NCI-H187 treated with DMSO at 0.1 percent for 48 hours (cell line): Measurements from ENCODE around the gene HOMEZ.

Source experiments
- DNase-seq: peaks from one replicate; lab custom pipeline; 2025; lab: John Stamatoyannopoulos, UW

The HOMEZ gene

DNA sequence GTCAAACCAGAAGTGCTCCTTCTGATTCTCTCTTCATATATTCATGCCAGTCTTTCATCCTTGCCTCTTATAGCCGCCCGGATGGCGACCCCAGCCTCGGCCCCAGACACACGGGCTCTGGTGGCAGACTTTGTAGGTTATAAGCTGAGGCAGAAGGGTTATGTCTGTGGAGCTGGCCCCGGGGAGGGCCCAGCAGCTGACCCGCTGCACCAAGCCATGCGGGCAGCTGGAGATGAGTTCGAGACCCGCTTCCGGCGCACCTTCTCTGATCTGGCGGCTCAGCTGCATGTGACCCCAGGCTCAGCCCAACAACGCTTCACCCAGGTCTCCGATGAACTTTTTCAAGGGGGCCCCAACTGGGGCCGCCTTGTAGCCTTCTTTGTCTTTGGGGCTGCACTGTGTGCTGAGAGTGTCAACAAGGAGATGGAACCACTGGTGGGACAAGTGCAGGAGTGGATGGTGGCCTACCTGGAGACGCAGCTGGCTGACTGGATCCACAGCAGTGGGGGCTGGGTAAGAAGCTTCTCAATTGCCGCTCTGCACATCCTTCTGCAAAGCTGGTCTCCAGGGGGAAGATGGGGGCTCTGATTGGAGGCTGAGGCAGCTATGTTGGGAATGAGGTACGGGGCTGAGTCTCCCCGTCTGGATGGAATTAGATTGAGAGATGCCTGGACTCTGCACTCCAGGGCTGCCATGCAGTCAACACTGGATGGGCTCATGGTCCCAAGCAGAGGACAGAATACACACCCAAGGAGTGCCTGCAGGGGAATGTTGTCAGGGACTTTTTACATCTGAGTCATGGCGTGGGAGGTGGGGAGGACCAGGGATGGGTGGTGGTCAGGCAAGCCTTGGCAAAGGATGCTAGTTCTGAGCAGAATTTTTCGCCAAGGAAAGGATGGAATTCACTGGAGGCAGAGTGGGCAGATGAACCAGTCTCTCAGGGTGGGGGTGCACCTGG lies 22.0 kb upstream of the HOMEZ start:
- DNase-seq = no peak

DNA sequence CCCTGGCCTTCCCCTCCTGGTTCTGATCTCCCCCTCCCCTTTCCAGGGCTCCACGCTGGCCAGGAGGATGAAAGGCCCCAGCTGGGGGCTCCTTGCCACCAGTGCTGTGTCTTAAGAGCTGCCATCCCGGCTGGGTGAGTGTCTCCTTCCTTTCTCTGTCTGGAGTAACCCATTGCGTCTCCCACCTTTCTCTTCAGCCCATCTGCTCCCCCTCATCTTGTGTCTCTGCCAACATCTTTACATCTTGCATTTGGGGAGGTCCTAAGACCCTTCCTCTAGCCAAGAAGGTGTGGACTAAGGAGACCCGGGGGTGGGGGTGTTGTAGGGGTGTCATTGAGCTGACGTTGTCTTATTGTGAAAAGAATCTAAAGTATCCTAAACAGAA lies 21.2 kb upstream of the HOMEZ start:
- no peak for DNase-seq

DNA sequence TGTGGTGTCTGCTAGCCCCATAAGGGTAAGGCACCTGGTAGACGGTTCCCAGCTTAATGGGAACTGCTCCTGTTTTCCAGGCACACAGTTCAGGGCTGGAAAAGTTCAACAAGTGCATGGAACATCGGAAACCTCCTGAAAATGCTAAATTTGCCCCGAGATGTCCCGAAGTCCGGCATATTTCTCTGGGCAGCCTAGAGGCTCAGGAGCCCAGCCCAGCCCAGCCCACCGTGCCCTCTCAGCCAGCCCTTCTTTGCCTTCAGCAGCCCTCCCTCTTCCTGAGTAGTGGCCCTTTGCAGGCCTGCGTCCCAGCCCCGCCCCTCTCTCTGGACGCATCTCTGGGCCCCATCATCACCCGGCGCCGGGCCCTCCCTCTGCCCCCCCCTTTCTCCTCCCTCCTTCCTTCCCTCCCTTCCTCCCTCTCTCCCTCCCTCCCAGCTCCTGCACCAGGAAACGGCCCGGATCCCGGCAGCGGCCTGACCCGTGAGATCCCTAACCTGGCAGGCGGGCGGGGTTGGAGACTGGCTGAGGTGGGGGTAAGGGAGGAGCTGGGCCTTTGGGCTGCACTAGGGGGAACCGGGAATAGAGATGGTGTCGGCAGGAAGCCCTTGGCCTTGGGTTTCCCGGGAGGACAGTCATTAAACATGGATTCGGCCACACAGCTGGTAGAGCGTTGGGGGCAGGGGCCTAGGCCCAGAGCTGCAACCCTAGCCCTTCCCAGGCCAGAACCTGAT lies 20.6 kb upstream of the HOMEZ start, which contains the start of gene BCL2L2:
Gene BCL2L2, plus strand, starts transcription at position 422 of the 734 bp plus-strand sequence. CDS start 935 bp downstream, outside the sequence.
- DNase-seq = peak; percentile 80

DNA sequence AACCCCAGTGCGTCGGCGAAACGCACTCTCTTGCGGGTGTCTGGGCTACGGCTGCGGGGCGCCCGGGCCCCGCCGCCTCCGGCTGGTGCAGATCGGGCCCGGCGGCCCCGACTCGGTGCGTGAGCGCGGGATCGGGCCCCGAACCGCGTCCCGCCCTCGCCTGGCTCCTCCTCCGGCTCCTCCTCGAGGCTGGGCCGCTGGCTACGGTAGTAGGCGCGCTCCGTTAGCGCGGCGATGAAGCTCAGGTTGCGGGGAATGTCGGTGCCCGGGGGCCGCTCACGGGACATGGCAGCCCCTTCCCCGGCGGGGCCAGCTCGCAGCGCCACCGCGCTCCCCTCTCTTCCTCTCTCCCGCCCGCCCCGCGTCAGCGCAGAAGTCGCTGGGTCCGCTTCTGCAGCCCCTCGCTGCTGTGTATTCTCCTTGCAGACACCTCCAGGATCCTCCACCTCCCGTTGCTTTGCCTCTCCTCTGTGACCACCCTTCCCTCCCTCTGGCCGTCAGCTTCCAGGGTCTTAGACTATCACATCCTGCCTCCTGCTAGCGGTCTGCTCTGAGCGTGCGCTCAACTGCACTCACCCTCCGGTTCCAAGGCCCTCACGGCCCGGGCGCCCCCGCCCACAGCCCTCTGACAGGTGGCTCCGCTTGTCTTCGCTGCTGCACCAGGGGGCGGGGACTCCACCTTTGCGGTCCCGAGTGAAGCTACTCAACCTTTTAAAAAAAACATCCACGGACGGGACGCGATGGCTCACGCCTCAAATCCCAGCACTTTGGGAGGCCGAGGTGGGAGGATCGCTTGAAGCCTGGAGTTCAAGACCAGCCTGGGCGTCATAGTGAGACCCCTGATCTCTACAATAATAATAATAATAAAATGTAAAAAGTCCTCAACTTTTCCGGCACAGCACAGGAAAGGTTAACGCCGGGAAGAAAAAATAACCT lies 16.6 kb upstream of the HOMEZ start, which contains the start of gene PPP1R3E:
Gene PPP1R3E, minus strand, starts transcription at position 570 of the 936 bp plus-strand sequence. Its CDS starts 283 bp downstream, at position 287.
- DNase-seq = peak; percentile 56

DNA sequence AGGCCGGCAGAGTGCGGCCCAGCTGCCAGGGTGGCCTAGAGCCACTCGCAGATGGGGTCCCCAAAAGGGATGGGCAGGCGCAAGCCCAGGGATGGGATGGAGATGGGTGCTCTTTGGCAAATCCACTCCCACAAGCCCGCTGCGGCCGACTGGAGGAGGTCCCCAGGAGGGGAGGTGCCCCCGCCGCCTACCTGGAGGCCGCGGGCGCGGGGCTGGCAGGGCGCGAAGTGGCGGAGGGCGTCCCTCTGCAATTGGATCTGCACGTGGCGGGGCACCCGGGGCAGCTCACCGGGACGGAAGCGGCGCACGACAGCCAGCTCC lies 16.0 kb upstream of the HOMEZ start:
- no peak for DNase-seq

DNA sequence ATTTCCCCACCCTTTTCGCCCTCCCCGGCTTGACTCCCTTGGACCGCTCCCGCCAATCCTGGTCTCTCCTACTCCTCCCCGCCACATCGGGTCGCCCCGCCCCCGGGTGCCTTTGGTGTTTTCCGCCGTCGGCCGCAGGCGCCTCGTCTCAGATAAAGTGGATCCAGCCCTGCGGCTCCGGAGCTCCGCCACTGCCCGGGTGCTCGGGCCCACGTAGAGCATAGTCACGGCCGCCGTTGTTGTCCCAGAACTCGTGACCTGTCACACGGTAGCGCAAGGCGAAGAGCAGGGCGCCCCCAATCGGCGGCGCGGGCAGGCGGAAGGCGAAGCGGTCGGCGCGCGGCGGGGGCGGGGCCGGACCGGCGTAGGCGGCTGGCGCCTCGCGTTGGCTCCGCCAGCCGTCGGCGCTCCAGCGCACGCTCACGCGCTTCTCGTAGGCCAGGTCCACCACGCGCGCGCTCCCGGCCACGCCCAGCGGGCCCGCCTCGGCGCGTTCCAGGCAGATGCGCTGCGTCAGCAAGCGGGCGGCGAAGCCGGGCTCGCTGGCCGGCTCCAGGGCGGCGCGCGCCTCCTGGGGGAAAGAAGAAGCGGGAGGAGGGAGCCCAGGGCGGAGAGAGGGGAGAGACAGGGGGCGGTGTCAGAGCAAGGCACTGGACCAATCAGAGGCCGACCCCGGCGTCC lies 15.5 kb upstream of the HOMEZ start:
- DNase-seq = peak; percentile 92

DNA sequence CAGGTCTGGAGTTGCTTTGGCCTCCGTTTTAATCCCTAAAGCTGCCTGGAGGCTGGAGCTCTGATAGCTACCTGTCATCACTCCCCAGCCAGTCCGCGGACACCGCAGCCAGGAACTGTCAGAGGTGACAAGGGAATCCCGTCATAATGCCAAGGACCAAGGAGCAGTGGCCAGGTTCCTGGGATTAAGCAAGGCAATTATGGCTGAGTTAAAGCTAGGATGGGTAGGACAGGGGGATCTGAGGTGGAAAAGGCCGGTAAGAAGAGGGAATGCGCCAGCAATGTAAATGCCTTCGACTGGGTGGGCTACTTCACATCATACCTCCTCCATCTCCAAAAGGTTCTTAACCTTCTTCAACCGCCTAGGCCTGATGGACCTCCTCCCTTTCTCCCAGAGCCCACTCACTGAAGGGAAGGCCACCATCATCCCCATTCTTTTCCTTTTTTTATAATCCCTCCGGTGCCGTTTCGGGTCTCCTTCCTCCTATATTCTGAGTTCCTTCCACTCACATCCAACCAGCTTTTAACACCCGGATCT lies 14.8 kb upstream of the HOMEZ start:
- no peak for DNase-seq

DNA sequence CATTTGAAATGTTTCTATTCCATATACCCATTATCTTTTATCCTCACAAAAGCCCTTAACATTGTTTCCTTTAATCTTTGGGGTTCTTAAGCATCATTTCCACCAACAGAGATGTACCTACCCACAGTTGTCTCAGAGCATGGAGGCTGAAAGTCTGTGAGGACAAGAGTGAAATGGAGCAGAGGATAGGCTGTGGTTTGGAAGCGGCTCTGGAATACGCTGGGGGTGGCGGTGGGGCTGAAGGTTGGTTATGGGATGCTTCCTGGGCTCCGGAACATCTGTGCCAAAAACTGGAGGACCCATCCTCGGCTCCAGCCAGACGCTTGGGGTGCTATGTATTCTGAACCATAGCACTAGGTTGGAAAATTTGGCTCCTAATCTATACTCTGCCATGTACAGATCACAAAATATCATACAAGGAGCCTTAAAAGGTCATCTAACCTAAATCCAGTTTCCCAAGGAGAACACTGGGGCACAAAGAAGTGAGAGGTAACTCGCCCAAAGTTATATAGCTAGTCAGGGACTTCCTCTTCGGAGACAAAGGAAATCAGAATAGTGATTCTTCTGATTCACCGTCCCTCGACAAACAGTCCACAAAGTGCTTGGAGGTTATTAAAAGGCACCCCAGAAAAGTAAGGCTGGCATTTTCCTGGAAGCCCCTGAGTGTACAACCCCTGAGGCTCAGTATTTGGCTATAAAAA lies 14.2 kb upstream of the HOMEZ start:
- DNase-seq = no peak

DNA sequence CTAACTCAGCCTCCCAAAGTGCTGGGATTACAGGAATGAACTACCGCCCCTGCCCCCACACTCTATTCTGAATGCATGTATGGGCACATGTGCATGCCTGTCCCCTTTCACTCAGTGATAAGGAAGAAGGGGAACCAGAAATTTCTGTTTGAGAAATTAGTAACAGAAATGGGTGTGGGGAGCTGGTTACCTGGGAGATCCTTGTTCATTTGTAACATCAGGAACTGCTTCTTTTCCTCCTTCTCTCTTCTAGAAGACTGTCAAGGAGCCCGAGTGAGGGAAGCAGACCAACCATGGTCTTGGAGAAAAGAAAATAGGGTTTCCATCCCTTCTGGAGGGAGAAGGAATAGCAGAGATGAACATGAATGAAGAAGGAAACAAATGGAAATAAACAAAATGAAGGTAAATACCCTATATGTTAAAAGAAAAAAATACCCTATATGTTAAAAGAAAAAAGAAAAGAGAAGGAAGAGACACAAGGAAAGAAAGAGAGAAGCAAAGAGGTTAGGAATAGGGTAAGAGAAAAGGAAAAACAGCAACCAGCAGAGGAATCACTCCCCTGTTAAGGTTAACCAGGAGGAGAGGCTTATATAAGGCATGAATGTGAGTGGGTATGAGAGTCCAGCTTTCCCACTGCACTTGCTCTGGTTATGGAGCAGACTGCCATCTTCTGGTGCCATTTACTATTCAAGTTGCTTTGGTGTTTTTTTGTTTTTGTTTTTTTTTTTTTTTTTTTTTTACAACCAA lies 13.5 kb upstream of the HOMEZ start:
- no peak for DNase-seq

DNA sequence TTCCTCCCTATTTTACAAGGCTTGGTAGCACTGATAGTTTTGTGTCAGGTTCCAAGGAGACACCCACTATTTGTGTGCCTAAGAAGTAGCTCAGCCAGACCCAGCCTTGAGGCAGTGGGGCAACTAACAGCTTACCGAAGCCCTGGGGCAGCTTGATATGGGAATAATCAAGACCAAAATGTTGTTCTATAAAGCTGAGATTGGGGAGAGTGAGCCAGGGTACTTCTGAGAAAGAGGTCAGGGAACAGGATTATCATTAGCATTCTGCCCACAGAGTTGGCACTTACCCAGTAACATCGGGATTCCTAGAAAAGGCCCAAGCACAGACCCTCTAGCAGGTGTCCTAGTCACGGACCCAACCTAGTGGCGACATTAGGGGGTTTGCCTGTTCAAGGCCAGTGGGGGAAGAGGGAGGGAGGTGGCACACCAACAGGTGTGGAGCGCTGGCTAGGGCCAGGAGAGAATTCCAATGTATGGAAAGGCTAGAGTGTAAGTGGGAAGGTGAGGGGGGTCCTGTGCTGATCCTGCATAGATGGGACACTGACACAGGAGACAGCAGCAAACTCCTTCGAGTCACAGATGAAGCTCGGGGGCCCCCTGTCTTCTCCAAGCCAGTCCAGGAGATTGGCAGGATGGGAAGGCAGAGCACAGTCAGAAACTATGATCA lies 11.8 kb upstream of the HOMEZ start:
- no peak for DNase-seq

DNA sequence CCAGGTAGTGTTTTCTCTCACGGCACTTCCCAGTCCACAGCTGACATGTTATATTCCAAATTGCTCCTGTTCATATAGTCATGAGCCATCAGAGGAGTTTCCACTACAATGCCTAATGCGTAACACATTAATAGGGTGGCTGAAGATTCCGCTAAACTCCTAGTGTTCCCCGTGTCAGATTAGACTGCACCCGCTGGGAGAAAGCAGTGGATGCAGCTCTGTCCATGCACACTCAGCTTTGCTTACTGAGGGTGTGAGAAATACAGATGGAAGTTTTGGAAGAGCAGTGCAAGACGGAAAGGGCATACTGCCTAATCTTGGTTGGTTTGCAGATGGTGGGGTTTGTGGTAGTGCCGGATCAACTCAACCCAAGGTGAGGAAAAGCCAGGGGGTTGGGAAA lies 11.2 kb upstream of the HOMEZ start:
- no peak for DNase-seq

DNA sequence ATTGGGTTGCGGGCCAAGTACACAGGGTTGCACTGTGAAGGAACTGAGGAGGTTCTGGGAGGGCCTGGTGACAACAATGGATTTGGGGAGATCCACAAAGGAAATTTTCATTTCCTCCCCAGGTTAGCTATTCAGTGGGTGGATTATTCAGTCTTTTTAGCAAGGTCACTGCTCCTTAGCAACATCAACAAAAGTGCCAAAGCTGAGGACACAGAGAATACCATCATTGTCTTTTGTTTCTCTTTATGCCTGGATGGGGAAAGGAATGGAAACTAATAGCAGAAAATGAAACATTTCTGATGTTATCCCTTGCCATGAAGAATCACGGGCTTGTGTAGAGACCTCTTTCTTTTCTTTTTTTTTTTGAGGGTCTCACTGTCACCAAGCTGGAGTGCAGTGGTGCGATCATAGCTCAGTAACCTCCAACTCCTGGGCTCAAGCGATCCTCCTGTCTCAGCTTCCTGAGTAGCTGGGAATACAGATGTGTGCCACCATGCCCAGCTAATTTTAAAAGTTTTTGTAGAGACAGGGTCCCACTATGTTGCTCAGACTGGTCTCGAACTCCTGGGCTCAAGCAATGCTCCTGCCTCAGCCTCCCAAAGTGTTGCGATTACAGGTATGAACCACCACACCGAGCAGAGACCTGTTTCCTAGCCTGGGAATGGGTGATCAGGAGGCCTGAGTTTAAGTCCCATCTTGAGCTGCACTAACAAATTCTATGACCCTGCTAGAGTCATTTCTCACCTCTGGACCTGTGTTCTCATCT lies 10.3 kb upstream of the HOMEZ start:
- DNase-seq = no peak

DNA sequence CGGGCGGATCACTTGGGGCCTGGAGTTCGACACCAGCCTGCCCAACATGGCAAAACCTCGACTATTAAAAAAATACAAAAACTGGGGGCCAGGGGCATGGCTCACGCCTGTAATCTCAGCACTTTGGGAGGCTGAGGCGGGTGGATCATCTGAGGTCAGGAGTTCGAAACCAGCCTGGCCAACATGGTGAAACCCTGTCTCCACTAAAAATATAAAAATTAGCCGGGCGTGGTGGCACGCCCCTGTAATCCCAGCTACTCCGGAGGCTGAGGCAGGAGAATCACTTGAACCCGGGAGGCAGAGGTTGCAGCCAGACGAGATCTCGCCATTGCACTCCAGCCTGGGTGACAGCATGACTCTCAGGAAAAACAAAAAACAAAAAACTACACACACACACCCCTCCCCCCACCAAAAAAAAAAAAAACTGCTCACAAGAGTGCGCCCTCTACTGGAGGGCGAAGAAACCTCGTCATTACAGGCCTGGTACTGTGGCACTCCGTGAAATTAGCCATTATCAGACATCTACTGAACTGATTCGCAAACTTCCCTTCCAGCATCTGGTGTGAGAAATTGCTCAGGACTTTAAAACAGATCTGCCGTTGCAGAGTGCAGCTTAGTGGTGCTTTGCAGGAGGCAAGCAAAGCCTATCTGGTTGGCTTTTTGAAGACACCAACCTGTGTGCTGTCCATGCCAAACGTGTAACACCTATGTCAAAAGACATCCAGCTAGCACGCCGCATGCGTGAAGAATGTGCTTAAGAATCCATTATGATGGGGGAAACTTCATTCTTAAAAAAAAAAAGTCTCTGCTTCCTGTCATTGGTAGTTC lies 9.0 kb upstream of the HOMEZ start:
- no peak for DNase-seq

DNA sequence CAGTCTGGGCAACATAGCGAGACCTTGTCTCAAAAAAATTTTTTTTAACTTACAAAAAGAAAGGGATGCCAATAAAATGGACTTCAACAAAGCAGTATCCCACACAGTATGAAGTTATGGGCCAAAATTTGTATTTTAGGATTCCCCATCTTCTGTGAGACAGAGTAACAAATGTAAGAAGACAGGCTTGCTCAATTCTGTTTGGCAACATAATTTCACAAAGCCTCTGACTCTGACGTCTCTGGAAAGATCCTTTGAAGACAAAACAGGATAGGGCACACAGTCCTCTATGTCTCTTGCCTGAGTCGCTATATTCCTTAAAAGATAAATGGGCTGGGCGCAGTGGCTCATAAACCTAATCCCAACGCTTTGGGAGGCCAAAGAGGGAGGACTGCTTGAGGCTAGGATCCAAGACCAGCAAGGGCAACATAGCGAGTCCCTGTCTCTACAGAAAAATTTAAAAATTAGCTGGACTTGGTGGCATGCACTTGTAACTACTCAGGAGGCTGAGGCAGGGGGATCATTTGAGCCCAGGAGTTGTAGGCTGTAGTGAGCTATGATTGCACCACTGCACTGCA lies 1.1 kb upstream of the HOMEZ start:
- no peak for DNase-seq

DNA sequence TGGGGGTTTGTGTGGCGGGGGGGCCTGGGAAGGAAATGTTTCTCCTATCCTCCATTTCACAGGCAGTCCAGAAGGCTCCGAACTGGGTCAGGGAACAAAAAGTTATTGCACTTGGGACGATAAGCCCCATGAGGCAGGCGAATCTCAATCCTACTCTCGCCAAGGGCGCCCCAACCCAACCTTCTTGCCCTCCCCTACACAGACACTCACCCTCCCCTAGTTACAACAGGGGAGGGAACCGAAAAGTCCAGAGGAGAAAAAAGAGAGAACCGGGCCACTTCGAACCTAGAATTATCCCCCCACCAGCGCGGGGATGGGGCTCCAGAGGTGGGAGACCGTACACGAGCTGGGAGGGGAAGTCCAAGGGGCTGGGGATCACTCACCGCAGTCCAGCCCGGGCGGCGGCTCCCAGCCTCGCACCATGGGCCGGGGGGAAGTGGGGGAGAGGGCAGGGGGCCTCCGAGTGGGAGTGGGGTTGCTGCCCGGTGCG lies 357 bp downstream of the HOMEZ start:
- DNase-seq = no peak

DNA sequence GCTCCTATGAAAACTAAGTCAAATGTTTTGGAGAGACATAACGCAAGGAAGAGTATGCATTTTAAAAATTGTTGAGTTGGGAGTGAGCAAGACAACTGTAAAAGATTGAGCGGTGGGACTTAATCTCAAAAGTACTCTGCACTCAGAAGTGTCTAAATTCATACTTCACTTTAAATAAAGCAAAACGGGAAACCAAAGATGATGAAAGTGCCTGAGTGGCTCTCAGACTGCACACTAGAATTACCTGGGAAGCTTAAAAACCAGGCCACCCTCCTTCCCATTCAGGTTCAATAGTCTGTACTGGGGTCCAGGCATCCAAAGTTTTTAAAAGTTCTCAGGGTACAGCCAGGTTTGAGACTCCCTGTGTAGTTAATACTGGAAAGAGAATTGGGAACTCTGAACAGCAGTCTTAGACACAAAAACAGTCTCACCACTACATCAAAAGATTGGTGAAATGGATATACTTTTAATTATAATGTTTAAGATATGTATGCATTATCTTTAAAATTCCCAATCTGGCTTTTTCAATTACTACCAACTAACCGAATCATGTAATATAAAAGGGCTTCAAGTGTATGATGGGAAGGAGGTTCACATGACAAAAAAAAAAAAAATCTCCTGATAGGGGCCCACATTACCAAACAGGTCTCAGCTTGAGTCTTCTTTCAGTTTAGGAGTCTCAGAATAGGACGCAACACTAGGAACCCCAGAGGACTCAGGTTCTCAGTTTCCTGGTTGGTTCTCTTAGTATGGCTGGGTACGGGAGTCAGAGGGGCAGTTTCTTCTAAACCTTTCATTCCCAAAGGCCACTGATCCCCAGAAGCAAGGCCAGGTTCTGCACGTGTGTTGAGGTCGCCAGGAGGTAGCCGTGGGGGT lies 1.0 kb downstream of the HOMEZ start:
- no peak for DNase-seq
